NCI-H1930 (cell line): ENCODE data around the gene TMPRSS5.

Experiments
- DNase-seq, 2 experiments: peaks; one replicate each; lab custom pipeline; 2025; lab: John Stamatoyannopoulos, UW

The TMPRSS5 gene

GRCh38 chr11:113670149-113670830 is 35.8 kb downstream of the TMPRSS5 start:
- DNase-seq = no peak

DNA sequence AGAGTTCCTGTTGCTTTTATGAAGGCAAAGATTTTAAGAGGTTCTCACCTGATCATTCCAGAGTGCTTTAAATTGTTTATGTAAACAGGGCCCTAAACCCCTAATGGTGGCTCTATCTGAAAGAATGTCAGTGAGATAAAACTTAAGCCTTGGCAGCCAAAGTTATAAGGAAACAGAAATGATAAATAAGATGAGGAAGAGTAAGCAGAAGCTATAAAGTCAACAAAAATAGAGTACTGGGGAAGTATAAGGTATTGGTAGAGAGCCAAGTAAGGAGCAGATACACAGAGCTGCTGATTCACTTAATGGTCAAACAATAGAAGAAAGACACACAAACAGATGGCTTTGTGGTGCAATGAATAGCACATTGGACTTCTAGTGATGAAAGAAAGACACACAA is 37.9 kb downstream of the TMPRSS5 start:
- DNase-seq = no peak

DNA sequence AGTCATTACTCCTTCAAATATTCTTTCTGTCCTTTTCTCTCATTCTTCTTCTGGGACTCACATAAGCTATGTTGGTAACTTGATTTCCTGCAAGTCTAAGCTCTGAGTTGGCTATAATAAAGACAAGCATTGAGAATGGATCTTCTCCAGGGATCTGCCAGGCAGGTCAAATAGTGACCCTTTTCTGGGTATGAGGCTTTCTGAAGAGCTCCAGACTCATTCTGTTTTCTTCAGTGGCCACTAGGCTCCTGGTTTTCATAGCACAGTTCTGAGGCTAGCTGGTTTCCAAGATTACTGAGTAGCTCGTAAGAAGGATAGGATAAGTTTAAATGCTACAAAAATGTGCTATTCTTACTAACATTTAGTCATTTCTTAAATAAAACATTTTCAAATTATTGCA is 38.3 kb downstream of the TMPRSS5 start:
- no peak for DNase-seq

- DNase-seq = no peak
Measured at GRCh38 chr11:113666584-113666983, 39.5 kb downstream of the TMPRSS5 start.

DNA sequence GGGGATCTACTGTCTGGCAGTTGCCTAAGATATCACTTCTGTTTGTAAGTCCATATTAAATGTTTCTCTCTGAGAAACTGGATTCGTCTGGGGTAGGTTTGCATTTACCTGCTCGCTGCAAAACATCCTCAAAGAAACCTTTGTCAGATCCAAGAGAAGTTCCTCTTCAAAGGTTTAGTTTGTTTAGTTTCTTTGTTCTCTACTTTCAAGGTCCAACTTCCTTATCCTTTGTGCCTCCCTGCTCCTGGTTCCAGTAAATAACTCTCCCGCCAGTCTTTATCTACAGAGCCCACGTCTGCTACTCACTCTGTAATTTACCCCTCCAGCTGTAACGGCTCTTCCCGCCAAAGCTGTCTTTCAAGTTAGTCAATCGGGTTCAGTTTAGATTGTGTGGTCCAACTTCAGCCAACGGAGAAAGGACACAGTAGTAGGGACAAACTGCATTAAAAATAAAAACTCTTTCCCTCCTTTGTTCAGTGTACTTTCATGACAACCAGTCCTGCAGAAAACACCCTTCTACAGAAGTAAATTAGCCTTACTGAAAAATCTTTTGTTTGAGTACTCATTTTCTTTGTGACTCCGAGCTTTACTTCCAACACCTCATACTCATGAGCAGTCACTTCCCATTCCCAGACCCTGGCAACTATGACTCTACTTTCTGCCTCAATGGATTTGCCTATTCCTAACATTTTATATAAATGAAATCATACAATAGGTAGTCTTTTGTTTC is 41.0 kb downstream of the TMPRSS5 start:
- no peak for DNase-seq

GRCh38 chr11:113664069-113664980 is 41.8 kb downstream of the TMPRSS5 start:
- peak in 1 of 2 experiments; percentile 32 for DNase-seq

DNA sequence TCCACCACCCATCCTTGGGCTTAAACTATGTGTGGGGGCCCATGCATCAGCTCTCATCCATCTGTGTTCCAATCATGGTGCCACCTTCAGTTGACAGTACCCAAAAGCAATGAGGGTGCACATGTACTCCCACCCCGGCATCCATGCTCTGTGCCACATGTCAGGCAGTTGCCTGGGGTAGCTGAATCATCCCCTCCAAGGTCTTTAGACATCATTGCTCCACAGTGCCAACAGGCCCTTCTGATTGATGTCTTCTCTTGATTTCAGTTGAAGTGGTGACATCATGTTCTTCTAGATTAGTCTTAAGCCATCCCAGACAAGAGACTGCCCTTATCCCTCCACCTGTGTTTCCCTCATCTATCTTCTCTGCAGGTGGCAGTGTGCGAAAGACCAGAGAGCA is 42.5 kb downstream of the TMPRSS5 start:
- DNase-seq = no peak

DNA sequence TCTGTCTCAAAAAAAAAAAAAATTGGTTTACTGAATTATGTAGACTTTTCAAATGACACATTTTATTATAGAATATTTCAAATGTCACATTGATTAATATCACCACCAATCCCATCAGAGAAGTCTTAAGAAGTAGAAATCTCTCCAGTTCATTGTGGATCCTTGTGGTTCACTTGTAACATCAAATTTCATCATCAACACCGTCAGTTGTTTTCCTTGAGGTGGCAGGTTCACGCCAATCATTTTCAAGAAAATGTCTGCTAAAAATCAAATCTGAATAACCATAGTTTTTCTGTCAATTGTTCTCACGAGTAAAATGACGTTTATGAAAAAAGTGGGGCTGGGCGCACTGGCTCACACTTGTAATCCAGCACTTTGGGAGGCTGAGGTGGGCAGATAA is 50.3 kb downstream of the TMPRSS5 start:
- no peak for DNase-seq

DNA sequence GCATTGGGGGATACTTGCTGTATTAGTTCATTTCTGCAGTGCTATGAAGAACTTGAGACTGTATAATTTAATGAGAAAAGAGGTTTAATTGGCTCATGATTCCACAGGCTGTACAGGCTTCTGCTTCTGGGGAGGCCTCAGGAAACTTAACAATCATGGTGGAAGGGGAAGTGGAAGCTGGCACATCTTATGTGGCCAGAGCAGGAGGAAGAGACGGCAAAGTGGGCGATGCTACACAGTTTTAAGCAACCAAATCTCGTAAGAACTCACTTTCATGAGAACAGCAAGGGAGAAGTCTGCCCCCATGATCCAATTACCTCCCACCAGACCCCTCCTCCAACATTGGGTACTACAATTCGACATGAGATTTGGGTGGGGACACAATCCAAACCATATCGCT is 55.1 kb downstream of the TMPRSS5 start:
- no peak for DNase-seq

DNA sequence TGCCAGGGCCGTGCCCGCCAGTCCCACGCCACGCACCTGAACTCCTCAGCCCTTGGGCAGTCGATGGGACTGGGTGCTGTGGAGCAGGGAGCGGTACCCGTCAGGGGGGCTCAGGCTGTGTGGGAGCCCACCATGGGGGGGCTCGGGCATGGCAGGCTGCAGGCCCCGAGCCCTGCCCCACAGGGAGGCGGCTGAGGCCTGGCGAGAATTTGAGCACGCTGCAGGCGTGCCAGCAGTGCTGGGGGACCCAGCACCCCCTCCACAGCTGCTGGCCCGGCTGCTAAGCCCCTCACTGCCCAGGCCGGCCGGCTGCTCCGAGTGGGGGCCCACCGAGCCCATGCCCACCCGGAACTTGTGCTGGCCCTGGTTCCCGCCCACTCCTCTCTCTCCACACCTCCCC is 56.8 kb downstream of the TMPRSS5 start:
- no peak for DNase-seq

DNA sequence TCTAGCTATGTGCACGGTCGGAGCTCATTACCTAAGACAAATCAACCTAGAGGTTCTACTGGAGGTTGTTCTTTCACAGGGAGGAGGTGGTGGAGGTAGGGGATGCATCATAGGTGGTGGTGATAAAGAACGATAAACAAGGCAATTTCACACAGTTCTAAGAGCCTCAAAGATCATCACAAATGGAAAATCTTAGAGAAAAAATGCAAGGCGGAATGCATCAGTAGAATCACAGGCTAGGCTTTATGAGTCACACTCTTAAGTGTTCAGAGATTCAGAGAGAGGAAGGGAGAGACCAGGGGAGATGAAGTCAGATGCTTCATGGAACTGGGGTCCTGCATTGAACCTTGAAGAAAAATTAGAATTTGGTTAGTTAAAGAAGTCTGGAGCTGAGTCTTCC is 58.3 kb downstream of the TMPRSS5 start:
- no peak for DNase-seq

DNA sequence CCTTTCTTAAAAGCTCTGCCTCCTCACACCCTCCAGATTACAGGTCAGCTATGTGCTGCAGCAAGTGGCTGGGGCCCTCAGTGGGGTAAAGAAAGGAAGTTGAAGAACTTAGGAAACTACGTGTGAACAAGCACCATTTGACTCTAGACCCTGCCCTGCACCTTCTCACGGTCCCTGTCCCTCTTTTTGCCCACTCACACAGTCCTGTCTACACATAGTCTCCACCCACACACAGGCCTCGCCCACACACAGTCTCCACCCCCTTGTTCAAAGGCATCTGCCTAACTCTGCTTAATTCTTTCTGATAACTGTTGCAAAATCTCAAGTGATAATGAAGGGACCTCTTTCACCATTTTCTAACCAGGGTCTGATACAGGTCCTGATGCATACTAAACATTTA is 59.0 kb downstream of the TMPRSS5 start:
- no peak for DNase-seq

- DNase-seq = no peak
Measured at GRCh38 chr11:113645593-113646349, 60.3 kb downstream of the TMPRSS5 start.

DNA sequence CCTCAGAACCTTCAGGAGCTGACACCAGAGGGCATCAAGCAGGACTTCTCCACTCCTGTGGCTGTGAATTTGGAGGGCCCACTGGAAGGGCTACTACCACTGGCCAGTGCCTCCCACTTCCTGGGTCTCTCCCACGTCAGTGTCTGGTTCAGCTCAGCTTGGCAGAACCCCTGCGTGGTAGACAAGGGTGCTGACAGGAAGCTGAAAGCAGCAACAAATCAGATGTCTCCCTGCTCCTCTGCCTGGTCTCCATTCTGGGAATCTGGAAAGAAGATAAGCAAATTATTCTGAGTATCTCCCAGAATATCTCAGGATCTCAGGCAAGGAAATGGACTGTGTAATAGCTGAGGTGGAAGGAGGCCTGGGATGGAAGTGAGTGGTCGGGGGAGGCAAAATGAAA is 61.5 kb downstream of the TMPRSS5 start:
- DNase-seq = no peak

- DNase-seq = no peak
Measured at GRCh38 chr11:113643701-113644100, 62.4 kb downstream of the TMPRSS5 start.

GRCh38 chr11:113643006-113643585 is 63.0 kb downstream of the TMPRSS5 start:
- DNase-seq = no peak

GRCh38 chr11:113642090-113642489 is 64.0 kb downstream of the TMPRSS5 start:
- DNase-seq = no peak

DNA sequence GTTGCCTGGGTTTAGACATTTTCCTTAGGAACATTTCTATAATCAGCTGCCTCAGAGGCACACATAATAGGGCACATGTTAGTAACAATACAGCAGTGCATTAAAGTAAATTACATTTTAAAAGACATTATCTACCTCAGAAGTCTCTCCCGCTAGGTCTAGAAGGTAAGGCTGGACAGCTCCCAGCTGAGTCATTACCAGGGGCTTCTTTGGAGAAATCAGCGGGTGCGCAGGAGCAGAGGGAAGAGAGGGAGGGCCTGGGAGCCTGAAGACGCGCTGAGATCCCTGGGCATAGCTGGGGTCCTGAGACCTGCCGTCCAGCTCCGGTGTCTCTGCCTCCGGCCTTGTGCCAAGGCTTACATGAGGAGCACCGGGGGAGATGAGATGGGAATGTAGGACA is 67.7 kb downstream of the TMPRSS5 start:
- no peak for DNase-seq

DNA sequence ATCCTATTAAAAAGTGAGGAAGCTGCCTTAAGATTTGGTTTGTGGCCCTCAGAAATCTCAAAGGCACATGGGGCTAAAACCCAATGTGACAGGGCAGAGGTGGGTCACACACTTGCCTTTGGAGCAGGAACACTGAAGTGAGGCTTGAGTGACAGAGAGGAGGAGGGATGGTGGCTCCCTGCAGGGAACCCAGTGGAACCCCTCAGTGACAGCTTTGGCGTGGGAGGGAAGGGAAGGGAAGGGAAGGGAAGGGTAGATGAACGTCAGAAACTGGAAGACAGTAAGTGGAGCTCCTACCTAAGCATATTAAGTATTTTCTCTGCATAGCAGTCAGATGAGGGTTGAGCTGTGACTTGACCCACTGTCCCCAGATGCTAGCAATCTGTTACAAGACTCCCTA is 68.5 kb downstream of the TMPRSS5 start:
- no peak for DNase-seq
